ENCODE measurements around the gene UBE2D2. TPM values are rescaled to one million over a fixed set of nuclear protein-coding genes. Genes with fewer than 3 reads are reported as not detected.

Gene UBE2D2
- total RNA-seq, 1 donor from 2014 or later, result 214 TPM

- peaks cover 3% of the 10 kb centered on the region for H3K36me3 Mint-ChIP-seq (ENCODE audit: low read depth, unreplicated experiment)
- TF ChIP-seq, protein P1, sequence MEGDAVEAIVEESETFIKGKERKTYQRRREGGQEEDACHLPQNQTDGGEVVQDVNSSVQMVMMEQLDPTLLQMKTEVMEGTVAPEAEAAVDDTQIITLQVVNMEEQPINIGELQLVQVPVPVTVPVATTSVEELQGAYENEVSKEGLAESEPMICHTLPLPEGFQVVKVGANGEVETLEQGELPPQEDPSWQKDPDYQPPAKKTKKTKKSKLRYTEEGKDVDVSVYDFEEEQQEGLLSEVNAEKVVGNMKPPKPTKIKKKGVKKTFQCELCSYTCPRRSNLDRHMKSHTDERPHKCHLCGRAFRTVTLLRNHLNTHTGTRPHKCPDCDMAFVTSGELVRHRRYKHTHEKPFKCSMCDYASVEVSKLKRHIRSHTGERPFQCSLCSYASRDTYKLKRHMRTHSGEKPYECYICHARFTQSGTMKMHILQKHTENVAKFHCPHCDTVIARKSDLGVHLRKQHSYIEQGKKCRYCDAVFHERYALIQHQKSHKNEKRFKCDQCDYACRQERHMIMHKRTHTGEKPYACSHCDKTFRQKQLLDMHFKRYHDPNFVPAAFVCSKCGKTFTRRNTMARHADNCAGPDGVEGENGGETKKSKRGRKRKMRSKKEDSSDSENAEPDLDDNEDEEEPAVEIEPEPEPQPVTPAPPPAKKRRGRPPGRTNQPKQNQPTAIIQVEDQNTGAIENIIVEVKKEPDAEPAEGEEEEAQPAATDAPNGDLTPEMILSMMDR (IDR thresholded peaks at IDR 0.05; ENCODE audit: unreplicated experiment), result no peak
- H3K27ac Mint-ChIP-seq (ENCODE audit: unreplicated experiment), result no peak overlapping the region
- no peak overlapping the region for H3K4me3 Mint-ChIP-seq (ENCODE audit: unreplicated experiment)
- H3K4me1 Mint-ChIP-seq (ENCODE audit: unreplicated experiment), result peaks cover 32% of the 10 kb centered on the region
- peaks cover 14% of the 10 kb centered on the region for H3K27me3 Mint-ChIP-seq (ENCODE audit: unreplicated experiment)
- H3K9me3 Mint-ChIP-seq (ENCODE audit: unreplicated experiment), result no peaks in the 10 kb centered on the region
- DNase-seq (ENCODE audit: low spot score), result no peak
Observed at GRCh38 chr5:139646111-139646510, 85.0 kb downstream of the UBE2D2 start.

GRCh38 chr5:139646912-139647505 lies 85.9 kb downstream of the UBE2D2 start:
- peaks cover 3% of the 10 kb centered on the region for H3K36me3 Mint-ChIP-seq (ENCODE audit: low read depth, unreplicated experiment)
- peaks cover 35% of the 10 kb centered on the region for H3K4me1 Mint-ChIP-seq (ENCODE audit: unreplicated experiment)
- peak overlapping the region; percentile 36 for H3K27ac Mint-ChIP-seq (ENCODE audit: unreplicated experiment)
- no peaks in the 10 kb centered on the region for H3K9me3 Mint-ChIP-seq (ENCODE audit: unreplicated experiment)
- H3K4me3 Mint-ChIP-seq (ENCODE audit: unreplicated experiment), result peak overlapping the region; percentile 81
- TF ChIP-seq, protein P1 (IDR thresholded peaks at IDR 0.05; ENCODE audit: unreplicated experiment), result no peak
- H3K27me3 Mint-ChIP-seq (ENCODE audit: unreplicated experiment), result peaks cover 11% of the 10 kb centered on the region
- DNase-seq (ENCODE audit: low spot score), result no peak

DNA sequence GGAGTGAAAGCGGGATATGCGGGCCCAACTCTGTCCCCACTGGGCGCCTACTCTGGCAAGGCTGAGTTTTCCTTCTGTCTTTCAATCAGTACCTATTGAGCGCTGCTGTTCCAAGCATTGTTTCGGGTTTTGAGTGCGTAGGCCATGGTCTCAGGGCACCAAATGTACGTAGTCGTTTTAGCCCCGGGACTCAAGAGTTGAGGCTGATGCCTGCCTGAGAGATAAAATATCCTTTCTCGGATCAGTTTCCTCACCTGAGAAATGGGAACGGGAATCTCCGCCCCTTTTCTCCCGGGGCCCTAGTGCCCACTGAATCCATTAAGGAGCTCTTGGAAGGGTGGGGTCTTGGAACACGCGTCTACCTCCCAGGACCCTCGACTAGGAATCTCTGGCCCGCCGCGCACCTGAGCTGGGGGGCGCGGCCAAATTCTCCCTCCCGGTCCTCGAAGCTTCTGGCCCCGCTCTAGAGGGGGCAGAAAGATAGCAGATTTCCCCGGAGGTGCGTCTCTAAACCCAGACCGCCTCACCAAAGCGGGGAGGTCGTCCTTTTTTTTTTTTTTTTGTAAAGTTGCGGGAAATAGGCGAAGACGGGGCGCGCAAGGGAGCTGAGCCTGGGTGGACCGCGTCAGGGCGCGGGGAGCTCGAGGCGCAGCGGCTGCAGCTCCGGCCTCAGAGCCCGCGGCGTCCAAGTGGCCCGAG lies 86.5 kb downstream of the UBE2D2 start:
- Mint-ChIP-seq H3K27ac (ENCODE audit: unreplicated experiment) (peak overlapping the region; percentile 36), H3K4me3 (ENCODE audit: unreplicated experiment) (peak overlapping the region; percentile 81), H3K36me3 (ENCODE audit: low read depth, unreplicated experiment) (peaks cover 3% of the 10 kb centered on the region), H3K4me1 (ENCODE audit: unreplicated experiment) (peaks cover 40% of the 10 kb centered on the region), H3K27me3 (ENCODE audit: unreplicated experiment) (peaks cover 10% of the 10 kb centered on the region), H3K9me3 (ENCODE audit: unreplicated experiment) (no peaks in the 10 kb centered on the region)
- no peak for DNase-seq (ENCODE audit: low spot score)
- TF ChIP-seq, protein P1 (IDR thresholded peaks at IDR 0.05; ENCODE audit: unreplicated experiment), result no peak

DNA sequence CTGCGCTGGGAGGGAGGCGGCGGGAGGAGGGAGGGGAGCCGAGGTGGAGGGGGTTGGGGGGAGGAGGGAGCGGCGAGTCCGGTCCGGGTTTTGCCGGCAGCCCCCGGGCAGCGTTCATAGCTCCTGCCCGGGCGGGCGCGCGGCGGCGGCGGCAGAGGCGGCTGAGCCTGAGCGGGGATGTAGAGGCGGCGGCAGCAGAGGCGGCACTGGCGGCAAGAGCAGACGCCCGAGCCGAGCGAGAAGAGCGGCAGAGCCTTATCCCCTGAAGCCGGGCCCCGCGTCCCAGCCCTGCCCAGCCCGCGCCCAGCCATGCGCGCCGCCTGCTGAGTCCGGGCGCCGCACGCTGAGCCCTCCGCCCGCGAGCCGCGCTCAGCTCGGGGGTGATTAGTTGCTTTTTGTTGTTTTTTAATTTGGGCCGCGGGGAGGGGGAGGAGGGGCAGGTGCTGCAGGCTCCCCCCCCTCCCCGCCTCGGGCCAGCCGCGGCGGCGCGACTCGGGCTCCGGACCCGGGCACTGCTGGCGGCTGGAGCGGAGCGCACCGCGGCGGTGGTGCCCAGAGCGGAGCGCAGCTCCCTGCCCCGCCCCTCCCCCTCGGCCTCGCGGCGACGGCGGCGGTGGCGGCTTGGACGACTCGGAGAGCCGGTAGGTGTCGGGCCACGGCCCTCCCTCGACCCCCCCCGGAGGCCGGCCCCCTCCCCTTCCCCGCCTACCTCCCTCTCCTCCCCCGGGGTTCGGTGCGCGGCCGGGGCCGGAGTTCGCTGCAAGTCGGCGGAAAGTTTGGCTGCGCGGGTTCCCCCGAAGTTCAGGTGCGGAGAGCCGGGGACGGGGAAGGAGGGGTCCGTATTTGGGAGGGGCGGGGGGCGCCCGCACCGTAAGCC lies 87.3 kb downstream of the UBE2D2 start, which contains the start of gene CXXC5:
Gene CXXC5 (plus strand): TSS at position 145 of the 877 bp plus-strand sequence. CDS start 32,175 bp downstream, outside the sequence.
- peaks cover 10% of the 10 kb centered on the region for H3K27me3 Mint-ChIP-seq (ENCODE audit: unreplicated experiment)
- H3K36me3 Mint-ChIP-seq (ENCODE audit: low read depth, unreplicated experiment), result peaks cover 3% of the 10 kb centered on the region
- H3K9me3 Mint-ChIP-seq (ENCODE audit: unreplicated experiment), result no peaks in the 10 kb centered on the region
- H3K4me3 Mint-ChIP-seq (ENCODE audit: unreplicated experiment), result peak within 1 kb of the TSS; percentile 99
- peak within 1 kb of the TSS; percentile 36 for H3K27ac Mint-ChIP-seq (ENCODE audit: unreplicated experiment)
- DNase-seq (ENCODE audit: low spot score), result peak; percentile 80
- TF ChIP-seq, protein P1 (IDR thresholded peaks at IDR 0.05; ENCODE audit: unreplicated experiment), result no peak
- H3K4me1 Mint-ChIP-seq (ENCODE audit: unreplicated experiment), result peaks cover 48% of the 10 kb centered on the region

Data from endothelial cell (in vitro differentiated cells).